CD4-positive, alpha-beta T cell (primary cell): Measurements from ENCODE around the gene SMIM5. TPM values are rescaled to one million over a fixed set of nuclear protein-coding genes. Genes with fewer than 3 reads are reported as not detected.

Experiments used
- ATAC-seq: fragments of 200-7000 bp; cut with Tn5 transposase; one replicate; pipeline ENCODE4 v1.10.0; 2022; ENCODE audit warnings: mild to moderate bottlenecking; ENCODE audit not compliant: poor library complexity
- CTCF ChIA-PET: fragments of 350-600 bp; sonication (Branson Sonifier 250); formaldehyde crosslinking; loops from one replicate; lab custom pipeline; 2021; ENCODE audit warnings: antibody characterized with exemption, inconsistent platforms; lab: Charles Lee
- POLR2A ChIA-PET: fragments of 350-600 bp; sonication (Branson Sonifier 250); formaldehyde crosslinking; loops from one replicate; lab custom pipeline; 2021; ENCODE audit warnings: antibody characterized with exemption, inconsistent platforms; lab: Charles Lee
- DNase-seq, 14 experiments: peaks; one replicate each; pipeline ENCODE4 v3.0.0-alpha.2; 2013 to 2020; ENCODE audit warnings: mixed read lengths in 2 of 14
- H3K27ac ChIP-seq, 2 donors: one replicate each; pipeline versions ENCODE4 v1.5.1 to v1.7.0; 2013; ENCODE audit warnings: low read length in 2 of 2, low read depth in 1 of 2, mild to moderate bottlenecking in 1 of 2
- H3K27me3 ChIP-seq, 2 experiments: 1 replicate in 1 of 2; 2 replicates in 1 of 2; pipeline versions ENCODE4 v1.6.1 to v1.7.0; 2013; ENCODE audit warnings: low read length in 2 of 2, control low read depth in 1 of 2, mild to moderate bottlenecking in 1 of 2, moderate library complexity in 1 of 2; ENCODE audit not compliant: insufficient read depth in 2 of 2, control insufficient read depth in 1 of 2
- H3K36me3 ChIP-seq: one replicate; pipeline ENCODE4 v1.6.1; 2013; ENCODE audit warnings: low read length, control low read depth; ENCODE audit not compliant: insufficient read depth
- H3K4me1 ChIP-seq: one replicate; pipeline ENCODE4 v1.6.1; 2013; ENCODE audit warnings: low read length, control low read depth; ENCODE audit not compliant: insufficient read depth
- H3K4me3 ChIP-seq: one replicate; pipeline ENCODE4 v1.5.1; 2013; ENCODE audit warnings: mild to moderate bottlenecking, low read length, moderate library complexity
- H3K9me3 ChIP-seq, 2 experiments: 1 replicate in 1 of 2; 2 replicates in 1 of 2; pipeline versions ENCODE4 v1.6.1 to v1.7.0; 2013; ENCODE audit warnings: low read length in 2 of 2, mild to moderate bottlenecking in 2 of 2, control low read depth in 1 of 2, moderate library complexity in 1 of 2; ENCODE audit not compliant: control insufficient read depth in 1 of 2, insufficient read depth in 1 of 2
- H3K27ac Mint-ChIP-seq: one replicate; pipeline ENCODE4 v1.8.0; 2020; ENCODE audit warnings: mixed read lengths
- H3K27me3 Mint-ChIP-seq: one replicate; pipeline ENCODE4 v1.8.0; 2021; ENCODE audit warnings: mixed read lengths
- H3K36me3 Mint-ChIP-seq: one replicate; pipeline ENCODE4 v1.8.0; 2021; ENCODE audit warnings: low read depth, mixed read lengths
- H3K4me1 Mint-ChIP-seq: one replicate; pipeline ENCODE4 v1.8.0; 2021; ENCODE audit warnings: low read depth, mixed read lengths
- H3K4me3 Mint-ChIP-seq: one replicate; pipeline ENCODE4 v1.8.0; 2020; ENCODE audit warnings: mild to moderate bottlenecking, mixed read lengths
- H3K9me3 Mint-ChIP-seq: one replicate; pipeline ENCODE4 v1.8.0; 2020; ENCODE audit warnings: mixed read lengths
- intact Hi-C, 2 experiments: fragments of 100-400 bp; cut with DNase I in 1 of 2; cut with micrococcal nuclease in 1 of 2; formaldehyde crosslinking; loops; one replicate each; pipeline versions ENCODE4 v1.15.1 to v1.9.0; 2023 to 2025; cut with DNase I, micrococcal nuclease
- total RNA-seq, 174 experiments: library from RNA in 2 of 174; stranded (reverse) in 2 of 174; gene quantifications; one replicate each; pipeline ENCODE4 v1.2.3 and lab custom pipeline; 2021 to 2026
- TF ChIP-seq, protein P1 (sequence below): fragments of 200-600 bp; IDR thresholded peaks from one replicate; pipeline ENCODE4 v1.8.0; 2022; ENCODE audit warnings: antibody characterized with exemption, mild to moderate bottlenecking

Gene SMIM5
- total RNA-seq, 2 experiments from 2014 or later = 0.75 to 1.3 TPM

DNA sequence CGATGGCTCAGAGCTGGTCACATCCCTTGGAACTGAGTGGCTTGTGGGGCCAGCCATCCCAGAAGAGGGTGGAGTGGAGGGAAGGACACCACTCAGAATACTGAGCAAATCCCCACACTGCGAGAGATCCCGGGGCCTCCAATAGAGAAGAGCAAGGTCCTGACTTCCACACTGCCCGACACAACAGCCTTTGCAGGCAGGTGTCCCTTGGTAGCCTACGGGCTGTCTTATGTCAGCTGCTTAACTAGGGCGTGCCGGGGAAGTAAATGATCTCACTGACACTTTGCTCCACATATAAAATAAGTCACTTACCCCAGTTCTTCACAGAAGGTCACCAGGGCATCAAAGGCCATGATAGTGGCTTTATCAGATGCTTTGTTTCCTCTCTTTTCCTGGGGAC lies 17.6 kb downstream of the SMIM5 start:
- POLR2A ChIA-PET = interaction anchor here (1.5 kb wide), 1 partner anchor 17 kb away, joined by 3 read pairs; no protein-coding TSS in a partner anchor
- Histone ChIP-seq H3K36me3 (peaks cover 54% of the 10 kb centered on the region), H3K4me1 (peaks cover 10% of the 10 kb centered on the region), H3K27ac (no peak overlapping the region), H3K9me3 (no peaks in the 10 kb centered on the region), H3K27me3 (no peaks in the 10 kb centered on the region), H3K4me3 (no peak overlapping the region)
- H3K4me3 Mint-ChIP-seq = no peak overlapping the region
- no peak overlapping the region for H3K27ac Mint-ChIP-seq
- no peak for ATAC-seq
- peaks cover 5% of the 10 kb centered on the region for H3K4me1 Mint-ChIP-seq
- CTCF ChIA-PET = interaction anchor here (2.1 kb wide), 1 partner anchor 18 kb away, joined by 5 read pairs; no protein-coding TSS in a partner anchor
- TF ChIP-seq, protein P1, sequence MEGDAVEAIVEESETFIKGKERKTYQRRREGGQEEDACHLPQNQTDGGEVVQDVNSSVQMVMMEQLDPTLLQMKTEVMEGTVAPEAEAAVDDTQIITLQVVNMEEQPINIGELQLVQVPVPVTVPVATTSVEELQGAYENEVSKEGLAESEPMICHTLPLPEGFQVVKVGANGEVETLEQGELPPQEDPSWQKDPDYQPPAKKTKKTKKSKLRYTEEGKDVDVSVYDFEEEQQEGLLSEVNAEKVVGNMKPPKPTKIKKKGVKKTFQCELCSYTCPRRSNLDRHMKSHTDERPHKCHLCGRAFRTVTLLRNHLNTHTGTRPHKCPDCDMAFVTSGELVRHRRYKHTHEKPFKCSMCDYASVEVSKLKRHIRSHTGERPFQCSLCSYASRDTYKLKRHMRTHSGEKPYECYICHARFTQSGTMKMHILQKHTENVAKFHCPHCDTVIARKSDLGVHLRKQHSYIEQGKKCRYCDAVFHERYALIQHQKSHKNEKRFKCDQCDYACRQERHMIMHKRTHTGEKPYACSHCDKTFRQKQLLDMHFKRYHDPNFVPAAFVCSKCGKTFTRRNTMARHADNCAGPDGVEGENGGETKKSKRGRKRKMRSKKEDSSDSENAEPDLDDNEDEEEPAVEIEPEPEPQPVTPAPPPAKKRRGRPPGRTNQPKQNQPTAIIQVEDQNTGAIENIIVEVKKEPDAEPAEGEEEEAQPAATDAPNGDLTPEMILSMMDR = no peak
- H3K36me3 Mint-ChIP-seq = peaks cover 63% of the 10 kb centered on the region
- intact Hi-C loops = no loop called here
- H3K9me3 Mint-ChIP-seq = no peaks in the 10 kb centered on the region
- no peaks in the 10 kb centered on the region for H3K27me3 Mint-ChIP-seq
- DNase-seq = no peak

DNA sequence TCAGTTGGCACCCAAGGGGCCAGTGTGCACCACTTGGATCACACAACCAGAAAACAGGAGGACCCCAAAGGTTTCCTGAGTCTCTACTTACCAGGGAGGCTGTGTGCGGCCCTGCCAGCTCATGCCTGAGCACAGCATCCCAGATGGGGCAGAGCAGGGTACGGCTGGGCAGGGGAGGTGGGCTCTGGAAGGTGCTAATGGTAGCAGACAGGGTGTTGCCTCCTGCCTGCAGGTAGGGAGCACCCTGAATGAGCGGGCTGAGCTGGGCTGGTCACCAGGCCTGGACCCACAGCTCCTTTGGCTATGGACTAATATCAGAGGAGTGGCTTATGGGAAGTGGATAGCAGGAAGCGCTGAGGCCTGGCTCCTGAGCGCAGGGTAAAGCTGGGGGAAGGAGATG lies 19.1 kb downstream of the SMIM5 start:
- ChIA-PET POLR2A (interaction anchor here (1.5 kb wide), 1 partner anchor 18 kb away, joined by 3 read pairs; no protein-coding TSS in a partner anchor), CTCF (interaction anchor here (1.0 to 1.3 kb wide), 2 partner anchors 20 to 99 kb away, joined by 3 to 4 read pairs; no protein-coding TSS in a partner anchor)
- H3K4me3 Mint-ChIP-seq = no peak overlapping the region
- H3K27ac ChIP-seq = no peak overlapping the region
- H3K4me3 ChIP-seq = no peak overlapping the region
- H3K27me3 ChIP-seq = no peaks in the 10 kb centered on the region
- H3K9me3 ChIP-seq = no peaks in the 10 kb centered on the region
- ATAC-seq = no peak
- H3K9me3 Mint-ChIP-seq = no peaks in the 10 kb centered on the region
- H3K36me3 Mint-ChIP-seq = peaks cover 69% of the 10 kb centered on the region
- TF ChIP-seq, protein P1 = no peak
- peaks cover 5% of the 10 kb centered on the region for H3K4me1 Mint-ChIP-seq
- H3K36me3 ChIP-seq = peaks cover 55% of the 10 kb centered on the region
- H3K4me1 ChIP-seq = peaks cover 3% of the 10 kb centered on the region
- H3K27me3 Mint-ChIP-seq = no peaks in the 10 kb centered on the region
- H3K27ac Mint-ChIP-seq = no peak overlapping the region
- DNase-seq = no peak
- intact Hi-C loops = no loop called here

DNA sequence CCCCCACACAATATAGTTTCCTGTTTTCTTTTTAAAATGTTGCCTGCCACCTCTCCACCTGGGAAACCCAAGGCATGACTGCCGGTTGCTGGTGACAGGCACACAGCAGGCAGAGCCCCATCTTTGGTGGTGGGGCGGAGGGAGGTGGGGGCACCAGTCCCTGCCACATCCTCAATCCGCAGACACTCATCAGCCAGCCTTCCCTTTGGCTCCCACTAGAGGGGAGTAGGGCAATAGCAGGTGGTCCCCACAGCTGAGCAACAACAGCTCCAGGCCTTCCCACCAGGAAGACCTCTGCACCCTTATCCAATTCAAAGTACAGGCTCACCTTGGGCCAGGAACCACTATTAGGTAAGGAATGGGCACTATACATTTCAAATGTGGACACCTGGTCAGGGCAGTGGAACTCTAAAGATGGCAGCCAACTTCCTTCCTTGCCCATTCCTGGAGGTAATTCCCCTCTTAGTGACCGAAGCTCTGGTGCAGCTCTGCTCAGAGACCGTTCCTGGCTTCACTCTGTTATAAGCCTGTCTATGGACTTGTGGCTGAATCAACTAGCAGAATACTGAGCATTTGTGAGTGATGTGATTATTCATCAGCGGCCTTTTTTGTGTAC lies 19.8 kb downstream of the SMIM5 start:
- Histone ChIP-seq H3K27ac (no peak overlapping the region), H3K9me3 (no peaks in the 10 kb centered on the region), H3K4me3 (no peak overlapping the region), H3K4me1 (peaks cover 3% of the 10 kb centered on the region), H3K27me3 (no peaks in the 10 kb centered on the region), H3K36me3 (peaks cover 56% of the 10 kb centered on the region)
- intact Hi-C loops = no loop called here
- Mint-ChIP-seq H3K9me3 (no peaks in the 10 kb centered on the region), H3K27ac (no peak overlapping the region), H3K27me3 (no peaks in the 10 kb centered on the region), H3K36me3 (peaks cover 66% of the 10 kb centered on the region), H3K4me1 (peaks cover 5% of the 10 kb centered on the region), H3K4me3 (no peak overlapping the region)
- ATAC-seq (peak; percentile 86), DNase-seq (peak in 6 of 14 experiments; percentile 10 to 56 (median 38))
- POLR2A ChIA-PET = no interaction called here
- TF ChIP-seq, protein P1 = peak; percentile 50
- CTCF ChIA-PET = interaction anchor here (0.6 to 1.3 kb wide), 3 partner anchors 13 to 98 kb away, joined by 3 to 4 read pairs (median 3); partner anchors contain the start of gene RECQL5
